Measurements from ENCODE around the gene ATP11C. TPM values are rescaled to one million over a fixed set of nuclear protein-coding genes. Genes with fewer than 3 reads are reported as not detected.

The ATP11C gene
- total RNA-seq, 1 donor from 2014 or later = 48.5 TPM

DNA sequence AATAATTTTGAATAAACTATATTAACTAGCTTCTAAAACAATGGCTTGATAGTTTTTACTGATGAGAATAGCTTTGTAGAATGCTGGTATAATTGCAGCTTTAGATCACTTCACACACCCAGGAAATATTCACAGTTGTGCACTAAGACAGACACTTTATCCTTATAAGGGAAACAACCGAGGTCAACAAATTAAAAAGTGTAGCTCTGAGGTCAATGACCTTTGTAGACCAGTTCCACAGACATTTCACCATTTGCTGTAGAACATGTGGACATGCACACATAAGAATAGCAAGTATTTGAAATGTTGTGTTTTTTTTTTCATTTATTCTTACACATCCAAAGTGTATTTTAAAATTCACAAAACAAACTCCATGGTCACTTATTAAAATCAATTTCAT lies 148.9 kb downstream of the ATP11C start:
- no peaks in the 10 kb centered on the region for H3K9me3 Mint-ChIP-seq (ENCODE audit: unreplicated experiment)
- no peak overlapping the region for H3K27ac Mint-ChIP-seq (ENCODE audit: unreplicated experiment)
- TF ChIP-seq, protein P1, sequence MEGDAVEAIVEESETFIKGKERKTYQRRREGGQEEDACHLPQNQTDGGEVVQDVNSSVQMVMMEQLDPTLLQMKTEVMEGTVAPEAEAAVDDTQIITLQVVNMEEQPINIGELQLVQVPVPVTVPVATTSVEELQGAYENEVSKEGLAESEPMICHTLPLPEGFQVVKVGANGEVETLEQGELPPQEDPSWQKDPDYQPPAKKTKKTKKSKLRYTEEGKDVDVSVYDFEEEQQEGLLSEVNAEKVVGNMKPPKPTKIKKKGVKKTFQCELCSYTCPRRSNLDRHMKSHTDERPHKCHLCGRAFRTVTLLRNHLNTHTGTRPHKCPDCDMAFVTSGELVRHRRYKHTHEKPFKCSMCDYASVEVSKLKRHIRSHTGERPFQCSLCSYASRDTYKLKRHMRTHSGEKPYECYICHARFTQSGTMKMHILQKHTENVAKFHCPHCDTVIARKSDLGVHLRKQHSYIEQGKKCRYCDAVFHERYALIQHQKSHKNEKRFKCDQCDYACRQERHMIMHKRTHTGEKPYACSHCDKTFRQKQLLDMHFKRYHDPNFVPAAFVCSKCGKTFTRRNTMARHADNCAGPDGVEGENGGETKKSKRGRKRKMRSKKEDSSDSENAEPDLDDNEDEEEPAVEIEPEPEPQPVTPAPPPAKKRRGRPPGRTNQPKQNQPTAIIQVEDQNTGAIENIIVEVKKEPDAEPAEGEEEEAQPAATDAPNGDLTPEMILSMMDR (IDR thresholded peaks at IDR 0.05; ENCODE audit: unreplicated experiment) = no peak
- H3K4me1 Mint-ChIP-seq (ENCODE audit: unreplicated experiment) = no peaks in the 10 kb centered on the region
- peaks cover 10% of the 10 kb centered on the region for H3K36me3 Mint-ChIP-seq (ENCODE audit: low read depth, unreplicated experiment)
- H3K4me3 Mint-ChIP-seq (ENCODE audit: unreplicated experiment) = no peak overlapping the region
- no peak for DNase-seq (ENCODE audit: low spot score)
- H3K27me3 Mint-ChIP-seq (ENCODE audit: unreplicated experiment) = no peaks in the 10 kb centered on the region

DNA sequence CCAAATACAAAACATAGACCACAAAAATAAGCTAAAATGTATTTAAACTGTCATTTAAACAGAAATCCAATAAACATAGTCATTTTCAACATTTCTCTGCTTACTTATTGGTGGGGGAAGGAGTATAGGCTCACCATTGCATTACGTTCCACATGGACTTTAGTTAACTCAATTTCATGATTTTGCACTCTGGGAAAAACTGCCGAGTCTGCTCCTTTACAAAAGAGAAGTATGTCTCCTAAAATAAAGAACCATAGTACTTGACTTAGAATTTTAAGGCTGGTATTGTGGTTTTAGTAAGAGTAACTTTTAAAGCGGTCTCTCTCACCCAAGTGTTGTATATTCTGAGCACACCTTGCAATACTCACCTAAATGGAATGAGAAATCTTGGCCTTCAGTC lies 149.8 kb downstream of the ATP11C start:
- H3K4me3 Mint-ChIP-seq (ENCODE audit: unreplicated experiment) = no peak overlapping the region
- TF ChIP-seq, protein P1 (IDR thresholded peaks at IDR 0.05; ENCODE audit: unreplicated experiment) = no peak
- peaks cover 7% of the 10 kb centered on the region for H3K36me3 Mint-ChIP-seq (ENCODE audit: low read depth, unreplicated experiment)
- no peaks in the 10 kb centered on the region for H3K9me3 Mint-ChIP-seq (ENCODE audit: unreplicated experiment)
- H3K4me1 Mint-ChIP-seq (ENCODE audit: unreplicated experiment) = no peaks in the 10 kb centered on the region
- no peaks in the 10 kb centered on the region for H3K27me3 Mint-ChIP-seq (ENCODE audit: unreplicated experiment)
- no peak for DNase-seq (ENCODE audit: low spot score)
- no peak overlapping the region for H3K27ac Mint-ChIP-seq (ENCODE audit: unreplicated experiment)

DNA sequence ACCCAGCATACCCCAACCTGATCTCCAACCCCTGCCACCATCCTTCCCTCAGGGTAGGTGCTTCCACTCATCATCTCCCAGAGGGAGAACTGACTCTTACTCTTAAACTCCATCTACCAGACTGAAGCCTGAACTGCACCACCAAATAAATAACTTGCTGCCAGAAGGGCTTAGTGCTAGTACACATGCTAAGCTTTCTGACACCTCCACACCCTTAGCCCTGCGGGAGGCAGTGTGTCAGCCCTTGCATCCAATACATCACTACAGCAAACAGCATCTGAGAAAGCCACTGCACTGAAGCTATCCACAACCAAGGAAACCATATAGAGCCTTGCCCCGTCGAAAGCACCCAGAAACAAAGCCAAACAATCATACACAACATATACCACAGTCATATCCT lies 156.3 kb downstream of the ATP11C start:
- no peaks in the 10 kb centered on the region for H3K27me3 Mint-ChIP-seq (ENCODE audit: unreplicated experiment)
- TF ChIP-seq, protein P1 (IDR thresholded peaks at IDR 0.05; ENCODE audit: unreplicated experiment) = no peak
- H3K4me1 Mint-ChIP-seq (ENCODE audit: unreplicated experiment) = no peaks in the 10 kb centered on the region
- H3K4me3 Mint-ChIP-seq (ENCODE audit: unreplicated experiment) = no peak overlapping the region
- no peak overlapping the region for H3K27ac Mint-ChIP-seq (ENCODE audit: unreplicated experiment)
- H3K9me3 Mint-ChIP-seq (ENCODE audit: unreplicated experiment) = no peaks in the 10 kb centered on the region
- H3K36me3 Mint-ChIP-seq (ENCODE audit: low read depth, unreplicated experiment) = peaks cover 25% of the 10 kb centered on the region
- DNase-seq (ENCODE audit: low spot score) = no peak

DNA sequence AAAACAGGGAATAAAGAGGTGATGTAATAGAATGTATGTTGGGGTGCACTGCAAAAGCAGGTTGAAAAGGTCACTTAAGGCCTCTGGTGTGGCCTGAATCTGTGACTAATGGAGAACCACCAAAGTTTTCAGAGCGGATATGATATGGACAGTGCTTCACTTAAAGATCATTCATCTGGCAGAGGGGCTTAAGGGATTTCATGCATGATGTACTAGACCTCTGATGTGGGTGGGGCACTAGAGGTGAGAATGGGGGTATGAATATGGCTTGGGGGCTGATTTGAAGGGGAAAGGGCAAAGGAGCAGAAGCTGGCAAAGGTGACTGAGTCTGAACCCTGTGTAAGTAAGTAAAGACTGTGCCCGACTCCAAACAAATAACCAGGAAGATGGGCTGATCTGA lies 162.5 kb downstream of the ATP11C start:
- H3K4me1 Mint-ChIP-seq (ENCODE audit: unreplicated experiment) = no peaks in the 10 kb centered on the region

DNA sequence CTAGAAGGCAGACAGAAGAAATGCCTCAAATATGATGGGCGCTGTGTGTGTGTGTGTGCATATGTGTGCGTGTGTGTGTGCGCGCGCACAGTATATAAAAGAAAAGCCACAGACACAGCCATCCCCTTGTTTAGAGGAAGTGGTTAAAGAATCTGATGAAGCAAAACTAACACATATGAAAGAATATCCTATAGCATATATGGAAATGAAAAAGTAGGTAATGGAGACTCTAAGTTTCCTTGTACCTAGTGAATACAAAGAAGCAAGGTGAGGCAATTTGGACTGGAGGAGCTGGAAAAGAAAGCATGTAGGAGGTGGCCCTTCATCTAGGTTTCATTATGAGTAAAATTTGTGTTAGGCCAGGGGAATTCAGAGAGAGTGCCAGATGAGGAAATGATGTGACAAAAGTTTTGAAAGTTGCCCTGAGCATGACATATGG lies 166.3 kb downstream of the ATP11C start:
- Mint-ChIP-seq H3K27me3 (ENCODE audit: unreplicated experiment) (peaks cover 4% of the 10 kb centered on the region), H3K27ac (ENCODE audit: unreplicated experiment) (no peak overlapping the region), H3K4me3 (ENCODE audit: unreplicated experiment) (no peak overlapping the region), H3K9me3 (ENCODE audit: unreplicated experiment) (no peaks in the 10 kb centered on the region), H3K36me3 (ENCODE audit: low read depth, unreplicated experiment) (peaks cover 13% of the 10 kb centered on the region), H3K4me1 (ENCODE audit: unreplicated experiment) (no peaks in the 10 kb centered on the region)
- TF ChIP-seq, protein P1 (IDR thresholded peaks at IDR 0.05; ENCODE audit: unreplicated experiment) = no peak
- no peak for DNase-seq (ENCODE audit: low spot score)

More for the DNA sequence above, 162.5 kb downstream of the ATP11C start:
- H3K4me3 Mint-ChIP-seq (ENCODE audit: unreplicated experiment) = no peak overlapping the region
- H3K9me3 Mint-ChIP-seq (ENCODE audit: unreplicated experiment) = no peaks in the 10 kb centered on the region
- DNase-seq (ENCODE audit: low spot score) = no peak
- TF ChIP-seq, protein P1 (IDR thresholded peaks at IDR 0.05; ENCODE audit: unreplicated experiment) = no peak
- peaks cover 39% of the 10 kb centered on the region for H3K36me3 Mint-ChIP-seq (ENCODE audit: low read depth, unreplicated experiment)
- no peak overlapping the region for H3K27ac Mint-ChIP-seq (ENCODE audit: unreplicated experiment)
- peaks cover 4% of the 10 kb centered on the region for H3K27me3 Mint-ChIP-seq (ENCODE audit: unreplicated experiment)
